ENCODE data around the gene TRIP4.

DNA sequence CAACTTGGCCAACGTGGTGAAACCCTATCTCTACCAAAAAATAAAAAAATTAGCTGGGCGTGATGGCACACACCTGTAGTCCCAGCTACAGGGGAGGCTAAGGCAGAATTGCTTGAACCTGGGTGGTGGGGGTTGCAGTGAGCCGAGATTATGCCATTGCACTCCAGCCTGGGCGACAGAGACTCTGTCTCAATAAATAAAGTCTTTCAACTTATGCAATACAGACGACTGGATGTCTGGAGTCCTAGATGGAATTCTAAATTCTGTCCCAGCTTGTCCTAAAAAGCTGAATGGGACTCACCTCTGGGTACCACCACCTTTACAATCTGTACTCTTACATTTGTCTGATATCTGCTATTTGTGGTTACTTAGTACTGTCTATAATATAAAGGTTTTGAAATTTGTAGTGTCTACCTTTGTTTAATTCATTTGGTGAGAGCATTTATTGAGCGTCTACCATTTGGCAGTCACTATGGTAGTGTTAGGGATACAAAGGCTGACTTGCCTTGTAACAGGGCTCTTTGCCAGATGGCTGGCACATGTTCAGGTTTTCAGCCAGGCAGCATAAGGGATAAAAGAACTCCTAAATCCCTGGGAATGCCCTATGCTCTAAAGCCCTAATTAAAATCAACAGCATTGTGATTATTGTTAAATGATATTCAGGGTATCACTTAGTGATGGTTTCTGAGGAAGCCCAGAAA lies 65.5 kb downstream of the TRIP4 start:
- TF ChIP-seq POLR2A (IDR thresholded peaks at IDR 0.05) (no peak), CTCF (IDR thresholded peaks at IDR 0.05 in 4 of 5, conservative IDR thresholded peaks at IDR 0.05 in 1 of 5) (no peak)

Data from gastrocnemius medialis (tissue), 4 donors.